GM12864 (cell line): ENCODE results near the gene PTER.

ENCODE experiments used
- DNase-seq: peaks from one replicate; pipeline ENCODE4 v3.0.0-alpha.2; 2011; ENCODE audit warnings: low read depth
- H3K4me3 ChIP-seq: 2 replicates; pipeline ENCODE4 v1.5.1; 2011; ENCODE audit warnings: mild to moderate bottlenecking, low read depth, low read length, control low read depth
- CTCF ChIP-seq: IDR thresholded peaks from 2 replicates; pipeline ENCODE4 v1.5.1; 2011; ENCODE audit warnings: low read depth, mild to moderate bottlenecking, moderate library complexity, low read length, control low read depth, inconsistent platforms; ENCODE audit errors: missing control alignments

The PTER gene

DNA sequence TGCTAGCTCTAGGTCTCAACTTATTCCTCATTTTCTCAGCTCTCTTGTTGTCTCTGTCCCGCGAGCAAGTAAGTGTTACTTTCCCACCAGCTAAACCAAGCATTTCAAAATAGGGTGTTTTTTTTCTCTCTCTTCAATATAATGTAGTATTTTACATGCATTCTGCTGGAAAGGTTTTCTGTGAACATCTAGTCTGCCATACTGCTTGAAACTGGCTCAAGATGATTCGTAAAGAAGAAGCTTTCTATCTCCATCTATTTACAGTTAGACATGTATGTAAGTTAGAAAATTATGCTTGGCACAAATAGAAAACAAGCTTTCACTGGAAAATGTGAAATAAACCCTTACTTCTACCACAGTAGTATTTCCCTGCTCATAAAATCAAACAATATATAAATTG lies 53.7 kb downstream of the PTER start:
- DNase-seq: no peak
- TF ChIP-seq CTCF: no peak
- H3K4me3 ChIP-seq: no peak overlapping the region

DNA sequence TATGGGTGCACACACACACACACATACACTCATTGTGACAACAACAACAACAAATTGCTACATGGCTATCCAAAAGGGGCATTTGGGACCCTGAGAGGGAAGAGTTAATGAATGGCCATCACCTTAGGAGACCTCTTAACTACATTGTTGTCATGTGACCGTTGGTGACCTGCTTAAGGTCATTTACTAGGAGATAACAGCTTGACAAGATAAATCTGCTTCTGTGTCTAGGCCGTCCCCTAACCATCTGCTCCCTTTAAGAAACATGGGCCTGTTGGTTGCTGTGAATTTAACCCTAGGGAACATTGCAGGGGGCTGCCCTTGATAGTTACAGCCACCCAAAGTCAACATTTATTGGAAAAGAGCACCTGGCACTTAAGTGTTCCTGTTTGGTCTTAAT lies 55.1 kb downstream of the PTER start:
- TF ChIP-seq CTCF: no peak
- DNase-seq: no peak
- H3K4me3 ChIP-seq: no peak overlapping the region

- DNase-seq: no peak
- TF ChIP-seq CTCF: no peak
- H3K4me3 ChIP-seq: no peak overlapping the region
Observed at GRCh38 chr10:16493884-16494536, 57.2 kb downstream of the PTER start.

- no peak overlapping the region for H3K4me3 ChIP-seq
- TF ChIP-seq CTCF: no peak
- DNase-seq: no peak
Observed at GRCh38 chr10:16497911-16498310, 61.1 kb downstream of the PTER start.

GRCh38 chr10:16505161-16505560 lies 68.4 kb downstream of the PTER start:
- no peak for DNase-seq
- TF ChIP-seq CTCF: no peak
- H3K4me3 ChIP-seq: no peak overlapping the region

- TF ChIP-seq CTCF: no peak
- DNase-seq: no peak
- H3K4me3 ChIP-seq: no peak overlapping the region
Observed at GRCh38 chr10:16509996-16510395, 73.2 kb downstream of the PTER start.

- no peak overlapping the region for H3K4me3 ChIP-seq
- no peak for DNase-seq
- no peak for TF ChIP-seq CTCF
Observed at GRCh38 chr10:16510843-16511242, 74.0 kb downstream of the PTER start.
